Measurements from ENCODE around the gene DNAH8.

GRCh38 chr6:38696345-38696744 lies 18.8 kb upstream of the DNAH8 start:
- TF ChIP-seq, protein P1, sequence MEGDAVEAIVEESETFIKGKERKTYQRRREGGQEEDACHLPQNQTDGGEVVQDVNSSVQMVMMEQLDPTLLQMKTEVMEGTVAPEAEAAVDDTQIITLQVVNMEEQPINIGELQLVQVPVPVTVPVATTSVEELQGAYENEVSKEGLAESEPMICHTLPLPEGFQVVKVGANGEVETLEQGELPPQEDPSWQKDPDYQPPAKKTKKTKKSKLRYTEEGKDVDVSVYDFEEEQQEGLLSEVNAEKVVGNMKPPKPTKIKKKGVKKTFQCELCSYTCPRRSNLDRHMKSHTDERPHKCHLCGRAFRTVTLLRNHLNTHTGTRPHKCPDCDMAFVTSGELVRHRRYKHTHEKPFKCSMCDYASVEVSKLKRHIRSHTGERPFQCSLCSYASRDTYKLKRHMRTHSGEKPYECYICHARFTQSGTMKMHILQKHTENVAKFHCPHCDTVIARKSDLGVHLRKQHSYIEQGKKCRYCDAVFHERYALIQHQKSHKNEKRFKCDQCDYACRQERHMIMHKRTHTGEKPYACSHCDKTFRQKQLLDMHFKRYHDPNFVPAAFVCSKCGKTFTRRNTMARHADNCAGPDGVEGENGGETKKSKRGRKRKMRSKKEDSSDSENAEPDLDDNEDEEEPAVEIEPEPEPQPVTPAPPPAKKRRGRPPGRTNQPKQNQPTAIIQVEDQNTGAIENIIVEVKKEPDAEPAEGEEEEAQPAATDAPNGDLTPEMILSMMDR (IDR thresholded peaks at IDR 0.05), result no peak
- no peak for TF ChIP-seq POLR2A (IDR thresholded peaks at IDR 0.05)
